ENCODE results near the gene LGALS3BP.

GRCh38 chr17:78977997-78978973 lies 1.4 kb downstream of the LGALS3BP start:
- no peak for TF ChIP-seq POLR2A (IDR thresholded peaks at IDR 0.05; ENCODE audit: low read depth, low read length)
- no peak for TF ChIP-seq CTCF (conservative IDR thresholded peaks at IDR 0.05; ENCODE audit: low read depth, low read length)
- no peak for TF ChIP-seq MAZ (IDR thresholded peaks at IDR 0.05; ENCODE audit: borderline replicate concordance, low read depth, low read length)
- TF ChIP-seq NFE2L2 (IDR thresholded peaks at IDR 0.05; ENCODE audit: low read depth, low read length) = no peak
